Glutamatergic neuron (in vitro differentiated cells): ENCODE measurements around the gene UAP1. TPM values are rescaled to one million over a fixed set of nuclear protein-coding genes. Genes with fewer than 3 reads are reported as not detected.

Experiments
- DNase-seq: peaks from one replicate; pipeline ENCODE4 v3.0.0; 2022
- H3K27ac Mint-ChIP-seq: one replicate; pipeline ENCODE4 v1.8.0; 2020; ENCODE audit warnings: mild to moderate bottlenecking, mixed read lengths, inconsistent platforms; ENCODE audit not compliant: unreplicated experiment
- H3K27me3 Mint-ChIP-seq: one replicate; pipeline ENCODE4 v1.8.0; 2020; ENCODE audit warnings: mild to moderate bottlenecking, moderate library complexity, mixed read lengths, inconsistent platforms; ENCODE audit not compliant: unreplicated experiment
- H3K36me3 Mint-ChIP-seq: one replicate; pipeline ENCODE4 v1.8.0; 2020; ENCODE audit warnings: mild to moderate bottlenecking, mixed read lengths, inconsistent platforms; ENCODE audit not compliant: unreplicated experiment
- H3K4me1 Mint-ChIP-seq: one replicate; pipeline ENCODE4 v1.8.0; 2020; ENCODE audit warnings: mild to moderate bottlenecking, low read depth, mixed read lengths, inconsistent platforms; ENCODE audit not compliant: unreplicated experiment
- H3K4me3 Mint-ChIP-seq: one replicate; pipeline ENCODE4 v1.8.0; 2020; ENCODE audit warnings: mild to moderate bottlenecking, mixed read lengths, inconsistent platforms; ENCODE audit not compliant: unreplicated experiment
- H3K9me3 Mint-ChIP-seq: one replicate; pipeline ENCODE4 v1.8.0; 2020; ENCODE audit warnings: mild to moderate bottlenecking, moderate library complexity, mixed read lengths, inconsistent platforms; ENCODE audit not compliant: unreplicated experiment
- total RNA-seq: library from RNA; stranded (reverse); fragmentation: NEBNext Ultra II Directional; extraction: Animal tissue kit (Norgen Biotek cat#: 25700); gene quantifications from one replicate; pipeline ENCODE4 v1.2.1, GENCODE V29; 2021; ENCODE audit not compliant: unreplicated experiment
- TF ChIP-seq, protein P1 (sequence below): fragments of 200-600 bp; sonication (generic); IDR thresholded peaks from one replicate; pipeline ENCODE4 v1.5.0; 2021; ENCODE audit not compliant: partially characterized antibody, unreplicated experiment

UAP1 gene
- total RNA-seq, 1 donor from 2014 or later, result 34.1 TPM

DNA sequence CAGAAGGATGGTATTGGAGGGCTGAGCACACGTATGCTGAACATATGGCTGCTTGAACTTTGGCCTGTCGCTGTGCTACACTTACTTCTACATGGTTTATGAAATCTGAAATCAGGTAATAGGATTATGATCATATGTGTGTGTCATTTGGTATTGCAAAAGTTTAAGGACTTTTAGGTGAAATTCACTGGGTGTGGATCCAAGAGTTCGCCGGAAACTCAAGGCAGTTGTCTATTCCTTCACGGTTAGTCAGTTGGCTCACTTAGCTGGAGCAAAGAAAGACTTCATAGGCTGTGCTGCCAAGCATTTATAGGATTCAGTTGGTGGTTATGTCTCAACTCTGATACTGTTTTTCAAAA lies 927 bp downstream of the UAP1 start:
- Mint-ChIP-seq H3K9me3 (peaks cover 3% of the 10 kb centered on the region), H3K4me3 (peak overlapping the region; percentile 97), H3K27ac (peak overlapping the region; percentile 85), H3K27me3 (peaks cover 7% of the 10 kb centered on the region), H3K36me3 (no peaks in the 10 kb centered on the region), H3K4me1 (peaks cover 14% of the 10 kb centered on the region)
- TF ChIP-seq, protein P1, sequence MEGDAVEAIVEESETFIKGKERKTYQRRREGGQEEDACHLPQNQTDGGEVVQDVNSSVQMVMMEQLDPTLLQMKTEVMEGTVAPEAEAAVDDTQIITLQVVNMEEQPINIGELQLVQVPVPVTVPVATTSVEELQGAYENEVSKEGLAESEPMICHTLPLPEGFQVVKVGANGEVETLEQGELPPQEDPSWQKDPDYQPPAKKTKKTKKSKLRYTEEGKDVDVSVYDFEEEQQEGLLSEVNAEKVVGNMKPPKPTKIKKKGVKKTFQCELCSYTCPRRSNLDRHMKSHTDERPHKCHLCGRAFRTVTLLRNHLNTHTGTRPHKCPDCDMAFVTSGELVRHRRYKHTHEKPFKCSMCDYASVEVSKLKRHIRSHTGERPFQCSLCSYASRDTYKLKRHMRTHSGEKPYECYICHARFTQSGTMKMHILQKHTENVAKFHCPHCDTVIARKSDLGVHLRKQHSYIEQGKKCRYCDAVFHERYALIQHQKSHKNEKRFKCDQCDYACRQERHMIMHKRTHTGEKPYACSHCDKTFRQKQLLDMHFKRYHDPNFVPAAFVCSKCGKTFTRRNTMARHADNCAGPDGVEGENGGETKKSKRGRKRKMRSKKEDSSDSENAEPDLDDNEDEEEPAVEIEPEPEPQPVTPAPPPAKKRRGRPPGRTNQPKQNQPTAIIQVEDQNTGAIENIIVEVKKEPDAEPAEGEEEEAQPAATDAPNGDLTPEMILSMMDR, result no peak
- no peak for DNase-seq

DNA sequence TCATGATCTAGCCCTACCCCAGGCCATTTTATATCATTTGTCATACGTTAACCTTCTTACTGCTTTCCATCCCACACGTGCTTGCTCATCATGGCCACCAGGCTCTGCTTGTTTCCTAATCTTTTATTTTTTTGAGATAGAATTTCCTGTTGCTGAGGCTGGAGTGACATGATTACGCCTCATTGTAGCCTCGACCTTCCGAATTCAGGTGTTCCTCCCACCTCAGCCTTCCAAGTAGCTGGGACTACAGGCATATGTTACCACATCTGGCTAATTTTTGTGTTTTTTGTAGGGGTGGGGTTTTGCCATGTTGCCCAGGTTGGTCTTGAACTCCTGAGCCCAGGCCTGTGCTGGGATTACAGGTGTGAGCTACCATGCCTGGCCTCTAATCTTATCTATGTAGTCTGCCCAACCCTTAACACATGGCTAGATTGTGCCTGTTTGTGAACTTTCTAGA lies 3.3 kb downstream of the UAP1 start:
- Mint-ChIP-seq H3K36me3 (no peaks in the 10 kb centered on the region), H3K4me1 (peaks cover 14% of the 10 kb centered on the region), H3K27me3 (peaks cover 7% of the 10 kb centered on the region), H3K4me3 (peak overlapping the region; percentile 20), H3K9me3 (peaks cover 3% of the 10 kb centered on the region), H3K27ac (no peak overlapping the region)
- TF ChIP-seq, protein P1, result no peak
- no peak for DNase-seq

DNA sequence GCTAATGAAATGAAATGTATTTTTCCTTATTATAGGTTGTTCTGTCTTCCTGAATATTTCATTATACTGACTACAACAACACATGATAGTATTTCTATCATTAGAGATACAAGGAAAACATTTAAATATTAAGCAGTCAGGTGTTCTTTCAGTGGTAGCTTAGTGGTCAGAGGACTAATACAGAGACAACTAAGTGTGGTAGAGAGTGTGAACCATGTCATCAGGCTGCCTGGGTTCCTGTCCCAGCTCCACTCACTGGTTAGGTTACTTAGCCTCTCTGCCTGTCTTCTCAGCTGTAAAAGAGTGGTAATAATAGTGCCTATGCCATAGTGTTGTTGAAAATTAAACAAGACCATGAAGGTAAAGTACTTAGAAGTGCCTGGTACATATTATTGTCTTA lies 3.9 kb downstream of the UAP1 start:
- peaks cover 7% of the 10 kb centered on the region for H3K27me3 Mint-ChIP-seq
- H3K27ac Mint-ChIP-seq, result no peak overlapping the region
- no peak overlapping the region for H3K4me3 Mint-ChIP-seq
- no peak for DNase-seq
- TF ChIP-seq, protein P1, result no peak
- H3K9me3 Mint-ChIP-seq, result peaks cover 3% of the 10 kb centered on the region
- no peaks in the 10 kb centered on the region for H3K36me3 Mint-ChIP-seq
- peaks cover 14% of the 10 kb centered on the region for H3K4me1 Mint-ChIP-seq

DNA sequence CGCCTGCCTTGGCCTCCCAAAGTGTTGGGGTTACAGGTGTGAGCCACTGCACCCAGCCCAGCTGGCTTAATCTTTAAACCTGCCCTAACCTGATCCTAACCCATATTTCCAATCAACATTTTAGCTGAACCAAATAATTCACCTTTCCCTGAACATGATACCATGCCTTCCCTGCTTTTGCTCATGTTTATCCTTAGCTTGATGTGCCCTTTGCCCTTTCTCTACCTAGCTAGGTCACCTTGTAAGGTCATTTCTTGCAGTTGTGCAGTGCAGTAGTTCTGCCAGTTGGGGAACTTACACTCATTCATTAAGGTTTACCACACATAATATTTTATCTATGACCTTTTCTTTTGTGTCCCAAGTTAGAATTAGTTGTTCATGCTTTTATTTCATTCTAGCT lies 5.3 kb downstream of the UAP1 start:
- DNase-seq, result no peak
- no peaks in the 10 kb centered on the region for H3K36me3 Mint-ChIP-seq
- TF ChIP-seq, protein P1, result no peak
- H3K4me3 Mint-ChIP-seq, result no peak overlapping the region
- H3K27me3 Mint-ChIP-seq, result peaks cover 7% of the 10 kb centered on the region
- H3K4me1 Mint-ChIP-seq, result peaks cover 14% of the 10 kb centered on the region
- H3K27ac Mint-ChIP-seq, result no peak overlapping the region
- peaks cover 3% of the 10 kb centered on the region for H3K9me3 Mint-ChIP-seq

DNA sequence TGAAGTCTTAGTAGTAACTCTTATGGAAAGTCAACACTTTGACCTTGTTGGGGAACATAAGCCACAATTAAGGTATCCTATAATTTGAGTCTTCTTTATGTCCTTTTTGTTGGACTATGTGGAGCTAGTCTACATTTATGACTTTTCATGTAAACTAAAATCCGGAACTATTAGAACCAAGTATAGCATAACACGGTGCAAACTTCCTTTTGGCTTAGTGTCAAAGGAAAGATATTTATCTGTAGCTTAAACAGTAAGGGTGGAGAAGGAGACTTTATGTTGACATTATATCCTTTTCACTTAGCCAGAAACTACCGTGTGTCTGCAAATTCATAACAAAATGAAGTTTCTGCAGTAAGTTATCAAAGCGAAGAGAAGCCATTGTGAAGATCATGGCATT lies 7.3 kb downstream of the UAP1 start:
- TF ChIP-seq, protein P1, result no peak
- no peak for DNase-seq
- H3K27ac Mint-ChIP-seq, result no peak overlapping the region
- H3K4me1 Mint-ChIP-seq, result no peaks in the 10 kb centered on the region
- no peaks in the 10 kb centered on the region for H3K9me3 Mint-ChIP-seq
- no peak overlapping the region for H3K4me3 Mint-ChIP-seq
- no peaks in the 10 kb centered on the region for H3K36me3 Mint-ChIP-seq
- H3K27me3 Mint-ChIP-seq, result peaks cover 1% of the 10 kb centered on the region
